RKO (cell line): Measurements from ENCODE around the gene PTPRK.

Experiments
- DNase-seq: peaks from one replicate; pipeline ENCODE4 v3.0.0-alpha.2; 2016; ENCODE audit warnings: low spot score

PTPRK gene

DNA sequence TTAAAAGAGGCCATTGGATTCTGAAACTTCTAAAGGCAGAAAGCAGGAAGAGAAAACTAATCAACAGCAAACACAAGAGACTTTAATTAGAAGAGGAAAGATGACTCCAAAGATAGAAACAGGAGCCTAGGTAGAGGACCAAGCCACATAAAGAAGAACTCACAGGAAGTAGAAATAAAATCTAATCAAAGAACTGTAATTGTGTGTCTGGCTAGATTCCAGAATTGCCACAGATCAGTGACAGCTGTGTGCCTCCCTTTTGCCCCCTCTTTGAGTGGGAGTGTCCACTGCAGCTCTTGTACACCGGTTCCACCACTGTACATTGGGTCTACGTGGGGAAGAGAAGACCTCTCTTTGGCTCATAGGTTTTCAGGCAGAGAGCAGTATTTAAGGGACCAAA lies 597.3 kb downstream of the PTPRK start:
- DNase-seq, result no peak

DNA sequence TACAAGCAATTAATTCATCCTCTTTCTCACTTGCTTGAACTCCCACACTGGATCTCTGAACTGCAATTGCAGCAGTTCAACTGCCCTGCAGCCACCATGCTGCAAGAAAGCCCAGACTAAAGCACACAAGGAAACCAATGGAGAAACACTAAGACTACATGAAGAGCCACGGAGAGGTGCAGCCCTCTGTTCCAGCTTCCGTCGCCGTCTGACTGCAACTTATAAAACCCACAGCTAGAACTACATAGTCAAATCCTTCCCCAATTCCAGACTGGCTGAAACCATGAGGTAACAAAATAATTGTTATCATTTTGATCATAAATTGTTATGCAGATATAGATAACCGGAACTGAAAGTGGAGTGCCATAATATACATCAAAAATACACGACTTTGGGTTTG lies 598.4 kb downstream of the PTPRK start:
- DNase-seq, result no peak

DNA sequence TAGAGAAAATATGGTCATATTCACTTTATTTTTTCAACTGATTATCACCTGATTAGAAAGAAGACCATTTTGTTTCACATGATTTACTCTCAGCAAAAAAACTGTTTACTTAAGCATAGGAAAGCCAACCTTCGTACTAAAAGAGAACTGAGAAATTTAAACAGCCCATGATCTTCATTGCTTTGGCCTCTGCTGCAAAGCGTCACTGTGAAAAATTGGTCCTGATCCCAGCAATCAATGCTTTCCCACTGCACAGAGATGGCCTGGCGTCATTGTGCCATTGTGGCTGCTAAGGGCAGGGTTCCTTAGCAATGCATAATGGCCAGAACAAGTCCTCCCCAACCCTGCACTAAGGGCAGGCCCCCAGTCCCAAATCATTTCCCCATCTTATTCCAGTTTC lies 599.6 kb downstream of the PTPRK start:
- DNase-seq, result no peak
